ENCODE measurements around the gene OR11A1. TPM values are rescaled to one million over a fixed set of nuclear protein-coding genes. Genes with fewer than 3 reads are reported as not detected.
"Not testable (repeated sequence)": the region's sequence is repeated elsewhere in the genome, so short reads cannot be mapped to it uniquely, and the experiment has no call there.

The OR11A1 gene
- total RNA-seq, 1 donor from 2014 or later: not detected

- intact Hi-C loops (cut with DNase I): no loop called here
- ATAC-seq (no peak), DNase-seq (ENCODE audit: low spot score) (no peak)
These were observed 26.9 kb upstream of the OR11A1 start for GRCh38 chr6:29483735-29484134.

DNA sequence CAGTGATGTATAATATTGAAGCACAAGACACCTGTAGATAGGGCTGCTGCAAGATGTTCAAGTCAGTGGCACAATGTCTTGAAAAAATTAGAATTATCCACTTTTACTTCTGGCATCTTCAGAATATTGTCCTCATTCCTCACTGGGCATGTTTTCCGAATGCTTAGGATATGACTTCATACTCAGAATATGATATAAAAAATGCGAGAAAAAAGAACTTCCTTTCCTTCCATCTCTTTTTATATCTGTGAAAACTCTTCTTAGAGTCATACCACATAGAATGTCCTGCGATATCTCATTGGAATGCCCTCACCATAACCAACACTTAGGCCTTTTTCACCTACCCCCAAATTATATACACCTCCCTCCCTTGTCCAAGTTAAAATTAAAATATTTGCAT, 26.3 kb upstream of the OR11A1 start:
- ATAC-seq (no peak), DNase-seq (ENCODE audit: low spot score) (no peak)
- intact Hi-C loops (cut with DNase I): no loop called here

DNA sequence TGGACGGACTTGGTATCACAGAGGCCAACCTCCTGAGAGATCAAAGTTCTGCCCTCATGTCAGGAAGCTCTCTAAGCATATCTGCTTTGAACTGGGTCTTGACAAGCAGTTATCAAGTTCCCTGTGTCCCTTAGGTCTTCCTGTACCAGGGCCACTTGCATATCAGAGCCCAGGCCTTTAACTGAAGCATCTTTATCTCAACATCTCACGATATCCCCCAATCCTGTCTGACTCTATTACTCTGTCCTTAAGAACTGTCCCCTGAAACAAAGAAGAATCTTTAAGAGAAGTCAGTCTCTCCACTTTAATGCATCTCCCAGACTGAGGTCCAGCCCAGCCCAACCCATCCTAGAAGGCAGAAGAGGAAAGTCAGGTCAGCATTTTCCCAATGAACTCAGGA, 22.7 kb upstream of the OR11A1 start:
- no peak for ATAC-seq
- DNase-seq (ENCODE audit: low spot score): no peak
- intact Hi-C loops (cut with DNase I): loop anchor here (2.0 kb wide), 1 partner anchor 61 kb away; no protein-coding TSS in a partner anchor

DNA sequence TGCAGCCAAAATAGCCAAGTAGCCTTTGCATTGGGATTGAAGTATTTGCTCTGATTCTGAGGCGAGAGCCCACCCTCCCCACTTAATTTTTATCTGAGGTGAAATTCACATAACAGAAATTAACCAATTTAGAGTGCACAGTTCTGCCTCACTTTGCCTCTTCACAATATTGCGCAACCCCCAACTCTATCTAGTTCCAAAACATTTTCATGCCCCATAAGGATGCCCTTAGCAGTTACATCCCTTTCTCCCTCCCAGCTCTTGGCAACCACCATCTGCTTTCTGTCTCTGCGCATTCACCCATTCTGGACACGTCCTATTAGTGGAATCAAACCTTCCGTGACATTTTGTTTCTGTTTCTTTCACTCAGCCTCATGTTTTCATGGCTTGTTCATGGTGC, 21.9 kb upstream of the OR11A1 start:
- intact Hi-C loops (cut with DNase I): loop anchor here (2.0 kb wide), 1 partner anchor 60 kb away; no protein-coding TSS in a partner anchor
- ATAC-seq (no peak), DNase-seq (ENCODE audit: low spot score) (no peak)

DNA sequence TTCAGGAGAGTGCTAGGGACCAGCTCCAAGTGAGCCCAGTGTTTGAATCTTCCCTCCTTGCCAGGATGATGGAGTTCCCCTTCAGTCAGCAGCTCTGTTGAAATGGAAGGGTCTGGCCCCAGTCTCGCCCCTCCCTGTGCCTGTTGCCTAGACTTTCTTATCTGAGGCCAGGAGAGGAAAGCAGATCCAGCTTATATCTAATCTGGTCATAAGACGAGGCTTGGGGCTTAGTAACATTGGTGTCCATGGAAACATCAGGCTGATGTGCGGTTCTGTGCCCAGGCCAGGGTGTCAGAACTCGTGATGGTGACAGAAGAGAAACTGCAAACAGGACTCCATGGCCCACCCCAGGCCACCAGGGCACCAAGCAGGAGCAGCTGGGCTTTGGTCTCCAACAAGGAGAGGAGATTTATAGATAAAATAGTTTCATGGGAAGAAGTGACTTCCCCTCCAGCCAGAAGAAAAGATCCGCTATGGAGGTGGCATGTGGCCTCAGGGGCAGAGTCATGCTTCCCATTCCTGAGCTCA, 21.1 kb upstream of the OR11A1 start:
- no peak for DNase-seq (ENCODE audit: low spot score)
- intact Hi-C loops (cut with DNase I): loop anchor here (2.0 kb wide), 1 partner anchor 59 kb away; no protein-coding TSS in a partner anchor
- no peak for ATAC-seq

GRCh38 chr6:29474996-29475395, 18.1 kb upstream of the OR11A1 start:
- intact Hi-C loops (cut with DNase I): no loop called here
- DNase-seq (ENCODE audit: low spot score) (no peak), ATAC-seq (no peak)

- ATAC-seq: no peak
- DNase-seq (ENCODE audit: low spot score): no peak
- intact Hi-C loops (cut with DNase I): no loop called here
These were observed 9.4 kb upstream of the OR11A1 start for GRCh38 chr6:29466241-29466640.

- no peak for DNase-seq (ENCODE audit: low spot score)
- intact Hi-C loops (cut with DNase I): no loop called here
- ATAC-seq: no peak
These were observed 8.9 kb upstream of the OR11A1 start for GRCh38 chr6:29465801-29466200.

DNA sequence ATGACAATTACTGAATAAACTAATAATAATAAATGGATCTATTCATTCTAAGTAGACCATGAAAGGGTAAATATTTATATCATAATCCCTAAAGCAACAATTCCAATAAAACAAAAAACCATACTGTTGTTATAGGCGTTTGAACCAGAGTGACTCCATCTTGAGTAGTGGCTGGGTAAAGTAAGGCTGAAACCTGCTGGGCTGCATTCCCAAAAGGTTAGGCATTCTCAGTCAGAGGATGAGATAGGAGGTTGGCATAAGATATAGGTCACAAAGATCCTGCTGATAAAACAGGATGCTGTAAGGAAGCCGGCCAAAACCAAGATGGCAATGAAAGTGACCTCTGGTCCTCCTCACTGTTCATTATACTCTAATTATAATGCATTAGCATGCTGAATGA, 8.4 kb upstream of the OR11A1 start:
- ATAC-seq (no peak), DNase-seq (ENCODE audit: low spot score) (no peak)
- intact Hi-C loops (cut with DNase I): no loop called here

- ATAC-seq: no peak
These were observed 5.2 kb upstream of the OR11A1 start for GRCh38 chr6:29462022-29462421.

GRCh38 chr6:29461021-29461814, 4.3 kb upstream of the OR11A1 start:
- intact Hi-C loops (cut with DNase I): no loop called here
- ATAC-seq (no peak), DNase-seq (ENCODE audit: low spot score) (no peak)

More at GRCh38 chr6:29462022-29462421, 5.2 kb upstream of the OR11A1 start:
- no peak for DNase-seq (ENCODE audit: low spot score)
- intact Hi-C loops (cut with DNase I): no loop called here

DNA sequence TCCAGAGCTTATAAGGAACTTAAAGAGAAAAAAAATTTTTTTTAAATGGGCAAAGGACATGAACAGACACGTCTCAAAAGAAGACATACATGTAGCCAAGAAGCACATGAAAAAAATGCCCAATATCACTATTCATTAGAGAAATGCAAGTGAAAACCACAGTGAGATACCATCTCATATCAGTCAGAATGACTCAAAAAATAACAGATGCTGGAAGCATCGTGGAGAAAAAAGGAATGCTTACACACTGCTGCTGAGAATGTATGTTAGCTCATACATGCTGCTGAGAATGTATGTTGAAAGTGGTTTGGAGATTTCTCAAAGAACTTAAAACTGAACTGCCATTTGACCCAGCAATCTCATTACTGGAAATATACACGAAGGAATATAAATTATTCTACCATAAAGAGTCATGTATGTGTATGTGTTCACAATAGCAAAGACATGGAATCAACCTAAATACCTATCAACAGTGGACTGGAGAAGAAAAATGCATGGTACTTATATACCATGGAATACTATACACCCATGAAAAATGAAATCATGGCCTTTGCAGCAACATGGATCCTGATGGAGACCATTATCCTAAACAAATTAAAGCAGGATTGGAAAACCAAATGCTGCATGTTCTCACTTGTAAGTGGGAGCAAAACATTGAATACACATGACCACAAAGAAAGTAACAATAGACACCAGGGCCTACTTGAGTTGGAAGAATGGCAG, 5.2 kb downstream of the OR11A1 start:
- ATAC-seq (no peak), DNase-seq (ENCODE audit: low spot score) (no peak)
- intact Hi-C loops (cut with DNase I): no loop called here

- intact Hi-C loops (cut with DNase I): no loop called here
- no peak for DNase-seq (ENCODE audit: low spot score)
- ATAC-seq: no peak
These were observed 9.2 kb downstream of the OR11A1 start for GRCh38 chr6:29447670-29448069.

DNA sequence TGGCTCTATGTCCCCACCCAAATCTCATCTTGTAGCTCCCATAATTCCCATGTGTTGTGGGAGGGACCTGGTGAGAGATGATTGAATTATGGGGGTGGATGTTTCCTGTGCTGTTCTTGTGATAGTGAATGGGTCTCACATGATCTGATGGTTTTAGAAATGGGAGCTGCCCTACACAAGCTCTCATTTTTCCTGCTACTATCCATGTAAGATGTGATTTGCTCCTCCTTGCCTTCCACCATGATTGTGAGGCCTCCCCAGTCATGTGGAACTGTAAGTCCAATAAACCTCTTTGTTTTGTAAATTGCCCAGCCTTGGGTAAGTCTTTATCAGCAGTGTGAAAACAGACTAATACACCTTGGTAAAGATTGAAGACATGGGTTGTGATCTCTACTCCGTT, 12.8 kb downstream of the OR11A1 start:
- DNase-seq (ENCODE audit: low spot score); intact Hi-C loops (cut with DNase I); ATAC-seq: not testable (repeated sequence)

DNA sequence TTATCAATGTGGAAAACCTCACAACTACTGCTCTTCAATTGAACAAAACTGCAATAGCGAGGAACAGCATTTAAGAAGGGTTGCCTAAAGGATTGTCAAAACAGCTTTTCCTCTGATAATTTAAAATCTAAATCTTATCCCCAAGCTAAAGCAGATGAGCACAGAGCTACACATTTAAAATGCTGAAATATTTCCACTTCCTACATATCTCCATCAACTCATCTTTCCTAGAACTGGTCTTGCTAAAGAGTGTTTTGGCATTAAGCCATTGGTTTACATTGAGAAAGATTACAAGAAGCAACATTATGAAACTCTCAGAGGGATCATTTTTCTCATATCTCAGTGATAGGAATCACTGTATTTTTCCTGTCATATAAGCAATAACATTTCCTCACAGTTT, 14.2 kb downstream of the OR11A1 start:
- ATAC-seq (no peak), DNase-seq (ENCODE audit: low spot score) (no peak)
- intact Hi-C loops (cut with DNase I): no loop called here

DNA sequence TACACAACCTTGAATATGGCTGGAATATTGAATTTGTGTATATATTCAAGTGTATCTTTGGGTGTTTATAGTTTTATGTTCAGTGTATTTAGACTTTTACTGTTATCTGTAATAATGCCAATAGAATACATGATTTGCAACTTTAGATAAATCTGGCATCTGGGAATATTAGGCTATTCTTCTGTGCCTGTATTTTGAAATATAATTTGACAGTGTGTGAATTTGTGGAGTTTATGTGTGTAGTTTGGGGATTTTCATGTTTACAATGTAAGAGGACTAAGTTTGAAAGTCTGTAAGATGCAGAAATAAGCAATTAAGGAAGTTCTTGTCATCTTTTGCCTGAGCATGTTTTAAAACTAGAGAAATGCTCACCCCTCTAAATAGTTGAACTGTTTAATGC, 17.9 kb downstream of the OR11A1 start, which contains the start of gene OR10C1:
OR10C1 (plus strand) TSS at position 301 of the 400 bp plus-strand sequence. CDS start 710 bp downstream, outside the sequence.
- DNase-seq (ENCODE audit: low spot score) (no peak), ATAC-seq (no peak)
- intact Hi-C loops (cut with DNase I): no loop called here

DNA sequence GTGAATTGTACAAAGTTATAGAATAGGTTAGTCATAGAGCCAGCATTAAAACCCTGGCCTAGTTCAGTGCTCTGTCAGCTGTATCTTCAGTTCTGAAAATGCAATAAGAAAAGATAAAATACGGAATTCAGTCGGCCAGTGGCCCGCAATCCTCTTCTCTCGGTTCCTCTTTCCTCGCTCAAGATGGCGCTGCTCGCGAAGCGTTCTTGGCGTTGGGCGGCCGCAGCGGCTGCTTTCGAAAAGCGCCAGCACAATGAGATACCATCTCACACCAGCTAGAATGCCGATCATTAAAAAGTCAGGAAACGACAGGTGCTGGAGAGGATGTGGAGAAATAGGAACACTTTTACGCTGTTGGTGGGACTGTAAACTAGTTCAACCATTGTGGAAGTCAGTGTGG, 20.1 kb downstream of the OR11A1 start:
- DNase-seq (ENCODE audit: low spot score); ATAC-seq; intact Hi-C loops (cut with DNase I): not testable (repeated sequence)

- no peak for ATAC-seq
These were observed 30.2 kb downstream of the OR11A1 start for GRCh38 chr6:29426654-29427053.

GRCh38 chr6:29425075-29425474, 31.8 kb downstream of the OR11A1 start:
- ATAC-seq (no peak), DNase-seq (ENCODE audit: low spot score) (no peak)
- intact Hi-C loops (cut with DNase I): no loop called here

More at GRCh38 chr6:29426654-29427053, 30.2 kb downstream of the OR11A1 start:
- DNase-seq (ENCODE audit: low spot score): no peak
- intact Hi-C loops (cut with DNase I): no loop called here

DNA sequence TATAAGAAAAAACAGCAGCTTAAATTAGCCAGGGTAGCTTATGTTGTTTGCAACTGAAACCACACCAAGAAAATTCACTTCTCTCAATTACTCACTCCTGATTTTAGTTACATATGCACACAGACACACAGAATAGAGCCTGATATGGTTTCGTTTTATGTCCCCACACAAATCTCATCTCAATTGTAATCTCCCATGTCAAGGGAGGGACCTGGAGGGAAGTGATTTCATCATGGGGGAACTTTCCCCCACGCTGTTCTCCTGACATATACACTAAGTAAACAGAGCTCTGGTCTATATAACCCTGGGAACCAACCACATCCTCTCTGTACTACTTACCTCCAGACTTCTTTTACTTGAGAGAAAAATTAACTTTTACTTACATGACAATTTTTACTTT, 32.3 kb downstream of the OR11A1 start:
- intact Hi-C loops (cut with DNase I): no loop called here
- DNase-seq (ENCODE audit: low spot score): no peak

More for the DNA sequence above, 32.3 kb downstream of the OR11A1 start:
- ATAC-seq: no peak

Measured in sciatic nerve (tissue), 2 donors.